Body of pancreas (tissue), 4 donors: Measurements from ENCODE around the gene YJU2.

Source experiments
- CTCF ChIP-seq, 7 experiments: fragments of 450-650 bp in 4 of 7; fragments of 200-600 bp in 3 of 7; sonication (generic) in 3 of 7; IDR thresholded peaks; one replicate each; pipeline ENCODE4 v1.5.1; 2016 to 2019; ENCODE audit warnings: antibody characterized with exemption in 7 of 7
- POLR2A ChIP-seq, 3 donors: fragments of 450-650 bp; IDR thresholded peaks; one replicate each; pipeline ENCODE4 v1.6.1; 2016; ENCODE audit warnings: antibody characterized with exemption in 3 of 3, mild to moderate bottlenecking in 2 of 3

DNA sequence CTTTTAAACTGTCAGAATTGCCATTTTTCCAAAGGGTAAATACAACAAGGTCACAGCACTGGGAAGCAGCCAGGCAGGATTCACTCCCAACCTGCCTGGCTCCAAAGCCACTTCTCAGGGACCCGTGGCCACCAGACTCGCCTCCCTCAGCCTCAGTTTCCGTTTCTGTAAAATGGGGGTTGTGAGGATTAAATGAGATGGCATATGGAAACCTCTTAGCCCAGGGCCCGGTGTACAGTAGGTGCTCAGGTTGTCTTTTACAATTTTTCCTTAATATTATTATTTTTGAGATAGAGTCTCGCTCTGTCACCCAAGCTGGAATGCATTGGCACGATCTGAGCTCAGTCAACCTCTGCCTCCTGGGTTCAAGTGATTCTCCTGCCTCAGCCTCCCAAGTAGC is 10.1 kb downstream of the YJU2 start:
- TF ChIP-seq CTCF (IDR thresholded peaks at IDR 0.05): no peak
- no peak for TF ChIP-seq POLR2A (IDR thresholded peaks at IDR 0.05)
